HFFc6 (cell line): ENCODE data around the gene LSAMP. TPM values are rescaled to one million over a fixed set of nuclear protein-coding genes. Genes with fewer than 3 reads are reported as not detected.

Experiments used
- DNase-seq: peaks from one replicate; pipeline ENCODE4 v3.0.0-alpha.2; 2018
- H3K27ac Mint-ChIP-seq: 2 replicates; pipeline ENCODE4 v1.8.0; 2020; ENCODE audit warnings: mild to moderate bottlenecking, mixed read lengths
- H3K27me3 Mint-ChIP-seq: 2 replicates; pipeline ENCODE4 v1.8.0; 2021; ENCODE audit warnings: mild to moderate bottlenecking, moderate library complexity, mixed read lengths; ENCODE audit not compliant: insufficient read depth
- H3K36me3 Mint-ChIP-seq: 2 replicates; pipeline ENCODE4 v1.8.0; 2021; ENCODE audit warnings: low read depth, mixed read lengths
- H3K4me1 Mint-ChIP-seq: 2 replicates; pipeline ENCODE4 v1.8.0; 2020; ENCODE audit warnings: low read depth, mixed read lengths
- H3K4me3 Mint-ChIP-seq: 2 replicates; pipeline ENCODE4 v1.8.0; 2020; ENCODE audit warnings: mild to moderate bottlenecking, moderate library complexity, mixed read lengths
- H3K9me3 Mint-ChIP-seq: 2 replicates; pipeline ENCODE4 v1.8.0; 2020; ENCODE audit warnings: mild to moderate bottlenecking, mixed read lengths
- CTCF ChIP-seq: fragments of 200-600 bp; sonication (generic); IDR thresholded peaks from 2 replicates; pipeline ENCODE4 v1.5.0; 2021; ENCODE audit warnings: antibody characterized with exemption, mild to moderate bottlenecking
- total RNA-seq, 6 experiments: library from RNA; stranded (reverse); fragmentation: NEBNext Ultra II Directional; extraction: Animal tissue kit (Norgen Biotek cat#: 25700); gene quantifications; 2 replicates in 1 of 6; 3 replicates in 5 of 6; pipeline ENCODE4 v1.2.3, GENCODE V29; 2021

The LSAMP gene
- total RNA-seq, 6 experiments from 2014 or later = not detected

DNA sequence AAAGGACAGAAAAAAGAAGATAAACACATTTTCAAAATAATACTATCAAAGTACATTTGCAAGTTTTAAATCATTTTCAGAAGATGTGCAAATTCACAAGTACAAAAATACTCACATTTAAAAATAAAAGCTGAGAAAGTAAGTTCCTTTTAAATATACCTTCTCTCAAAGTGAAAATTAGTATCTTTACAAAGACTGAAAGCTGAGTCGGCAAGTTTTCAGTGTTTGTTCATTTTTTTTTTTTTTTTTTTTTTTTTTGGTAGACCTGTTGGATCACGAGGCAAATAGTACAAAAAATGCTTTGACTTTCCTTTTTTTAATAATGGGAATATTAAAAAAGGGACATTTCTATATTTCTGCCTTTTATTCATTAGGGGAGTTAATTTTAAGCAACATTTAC lies 317.8 kb downstream of the LSAMP start:
- DNase-seq = no peak
- no peaks in the 10 kb centered on the region for H3K4me1 Mint-ChIP-seq
- no peak for TF ChIP-seq CTCF
- H3K4me3 Mint-ChIP-seq = no peak overlapping the region
- H3K27me3 Mint-ChIP-seq = no peaks in the 10 kb centered on the region
- peaks cover 15% of the 10 kb centered on the region for H3K9me3 Mint-ChIP-seq
- no peak overlapping the region for H3K27ac Mint-ChIP-seq
- H3K36me3 Mint-ChIP-seq = no peaks in the 10 kb centered on the region

GRCh38 chr3:116124166-116124565 lies 321.1 kb downstream of the LSAMP start:
- Mint-ChIP-seq H3K9me3 (peaks cover 7% of the 10 kb centered on the region), H3K4me3 (no peak overlapping the region), H3K27ac (no peak overlapping the region), H3K27me3 (peaks cover 2% of the 10 kb centered on the region; the same call in 1 of the 2 replicates), H3K4me1 (no peaks in the 10 kb centered on the region), H3K36me3 (no peaks in the 10 kb centered on the region)
- DNase-seq = no peak
- TF ChIP-seq CTCF = no peak

DNA sequence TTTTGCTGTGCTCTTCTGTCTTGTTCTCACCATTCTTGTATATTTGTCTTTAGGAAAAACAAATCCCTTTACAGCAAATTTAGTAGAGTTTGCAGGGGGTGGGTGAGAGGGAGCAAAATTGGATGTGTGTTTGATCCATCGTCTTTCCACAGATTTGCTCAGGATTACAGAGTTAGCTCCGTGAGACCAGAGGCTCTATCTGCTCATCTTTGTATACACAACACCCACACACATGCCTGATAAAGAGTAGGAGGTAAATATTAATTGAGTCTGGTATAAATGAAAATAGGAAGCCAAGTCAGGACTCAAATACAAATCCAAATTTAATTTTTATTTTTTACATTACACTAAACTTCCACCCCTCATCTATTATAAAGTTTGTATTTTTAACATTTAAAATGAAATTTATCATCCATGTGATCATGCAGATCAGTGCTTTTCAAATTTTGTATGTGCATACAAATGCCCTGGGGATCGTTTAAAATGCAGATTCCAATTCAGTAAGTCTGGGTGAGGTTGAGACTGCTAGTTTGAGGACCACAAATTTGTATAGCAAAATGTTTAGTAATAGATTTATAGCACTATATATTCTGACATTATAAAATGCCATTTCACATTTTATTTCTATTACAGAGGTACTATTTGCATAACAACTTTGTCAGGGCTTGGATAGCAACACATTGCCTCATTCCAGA lies 326.7 kb downstream of the LSAMP start:
- Mint-ChIP-seq H3K36me3 (no peaks in the 10 kb centered on the region), H3K27me3 (peaks cover 2% of the 10 kb centered on the region; the same call in 1 of the 2 replicates), H3K4me1 (no peaks in the 10 kb centered on the region), H3K4me3 (no peak overlapping the region), H3K9me3 (peaks cover 17% of the 10 kb centered on the region; the same call in 1 of the 2 replicates), H3K27ac (no peak overlapping the region)
- no peak for TF ChIP-seq CTCF
- DNase-seq = no peak

- H3K4me3 Mint-ChIP-seq = no peak overlapping the region
- DNase-seq = no peak
- no peaks in the 10 kb centered on the region for H3K36me3 Mint-ChIP-seq
- H3K4me1 Mint-ChIP-seq = no peaks in the 10 kb centered on the region
- TF ChIP-seq CTCF = no peak
- H3K27me3 Mint-ChIP-seq = no peaks in the 10 kb centered on the region
- H3K9me3 Mint-ChIP-seq = peaks cover 11% of the 10 kb centered on the region; the same call in 1 of the 2 replicates
- no peak overlapping the region for H3K27ac Mint-ChIP-seq
Measured at GRCh38 chr3:116114586-116114985, 330.7 kb downstream of the LSAMP start.

DNA sequence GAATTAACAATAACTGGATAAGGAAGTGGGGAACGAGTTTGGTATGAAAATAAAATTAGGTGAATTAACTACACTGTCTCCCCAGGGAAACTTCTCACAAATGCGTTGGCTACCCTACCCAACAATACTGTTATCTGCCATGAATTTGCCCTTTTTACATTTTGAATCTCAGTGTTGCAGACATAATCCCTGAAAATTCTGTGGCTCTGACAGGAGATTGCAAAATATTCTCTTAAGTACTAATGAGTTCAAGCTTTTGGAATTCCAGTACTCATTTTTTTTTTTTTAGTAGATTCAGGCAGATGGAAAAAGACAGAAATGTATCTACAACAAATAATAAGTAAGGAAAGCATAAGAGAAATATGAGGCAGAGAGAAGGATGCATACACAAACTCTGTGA lies 332.6 kb downstream of the LSAMP start:
- no peak for TF ChIP-seq CTCF
- Mint-ChIP-seq H3K9me3 (peaks cover 5% of the 10 kb centered on the region), H3K27me3 (no peaks in the 10 kb centered on the region), H3K4me3 (no peak overlapping the region), H3K36me3 (no peaks in the 10 kb centered on the region), H3K4me1 (no peaks in the 10 kb centered on the region), H3K27ac (no peak overlapping the region)
- no peak for DNase-seq
